HG03565 (cell line): ENCODE data around the gene PLSCR1.
"Not testable (repeated sequence)": the region's sequence is repeated elsewhere in the genome, so short reads cannot be mapped to it uniquely, and the experiment has no call there.

ENCODE experiments used
- ATAC-seq: cut with Tn5 transposase; IDR thresholded peaks from one replicate; pipeline ENCODE4 v1.9.1; 2021; ENCODE audit warnings: mild to moderate bottlenecking, moderate library complexity; ENCODE audit not compliant: unreplicated experiment

PLSCR1 gene

GRCh38 chr3:146550070-146550615 is 5.7 kb upstream of the PLSCR1 start:
- no peak for ATAC-seq

GRCh38 chr3:146547235-146547835 is 2.9 kb upstream of the PLSCR1 start:
- ATAC-seq, result no peak

- ATAC-seq, result no peak
Measured at GRCh38 chr3:146546366-146546965, 2.1 kb upstream of the PLSCR1 start.

- ATAC-seq, result no peak
Measured at GRCh38 chr3:146544929-146545528, 622 bp upstream of the PLSCR1 start.

GRCh38 chr3:146543461-146544001 is 876 bp downstream of the PLSCR1 start:
- ATAC-seq, result peak; percentile 2

GRCh38 chr3:146542978-146543377 is 1.4 kb downstream of the PLSCR1 start:
- no peak for ATAC-seq

- no peak for ATAC-seq
Measured at GRCh38 chr3:146542179-146542578, 2.2 kb downstream of the PLSCR1 start.

GRCh38 chr3:146540978-146541377 is 3.4 kb downstream of the PLSCR1 start:
- ATAC-seq, result no peak

GRCh38 chr3:146540236-146540635 is 4.2 kb downstream of the PLSCR1 start:
- no peak for ATAC-seq

GRCh38 chr3:146539315-146539714 is 5.1 kb downstream of the PLSCR1 start:
- no peak for ATAC-seq

- no peak for ATAC-seq
Measured at GRCh38 chr3:146537603-146538002, 6.8 kb downstream of the PLSCR1 start.

GRCh38 chr3:146536681-146537080 is 7.7 kb downstream of the PLSCR1 start:
- no peak for ATAC-seq

GRCh38 chr3:146532406-146532805 is 12.0 kb downstream of the PLSCR1 start:
- ATAC-seq, result no peak

GRCh38 chr3:146530609-146531008 is 13.8 kb downstream of the PLSCR1 start:
- no peak for ATAC-seq

GRCh38 chr3:146529021-146529420 is 15.4 kb downstream of the PLSCR1 start:
- ATAC-seq, result no peak

- ATAC-seq, result no peak
Measured at GRCh38 chr3:146524961-146525360, 19.4 kb downstream of the PLSCR1 start.

GRCh38 chr3:146523531-146523930 is 20.9 kb downstream of the PLSCR1 start:
- no peak for ATAC-seq

- not testable (repeated sequence) for ATAC-seq
Measured at GRCh38 chr3:146522174-146523158, 21.9 kb downstream of the PLSCR1 start.

- no peak for ATAC-seq
Measured at GRCh38 chr3:146521394-146521793, 23.0 kb downstream of the PLSCR1 start.

- no peak for ATAC-seq
Measured at GRCh38 chr3:146519810-146520209, 24.6 kb downstream of the PLSCR1 start.
